Activated CD8-positive, alpha-beta memory T cell treated with anti-CD3 and anti-CD28 coated beads for 48 hours (primary cell): Measurements from ENCODE around the gene RSPO1.

ENCODE experiments used
- DNase-seq, 3 experiments: peaks; one replicate each; pipeline ENCODE4 v3.0.0-alpha.2; 2020; ENCODE audit warnings: low read depth in 2 of 3, low spot score in 2 of 3

RSPO1 gene

DNA sequence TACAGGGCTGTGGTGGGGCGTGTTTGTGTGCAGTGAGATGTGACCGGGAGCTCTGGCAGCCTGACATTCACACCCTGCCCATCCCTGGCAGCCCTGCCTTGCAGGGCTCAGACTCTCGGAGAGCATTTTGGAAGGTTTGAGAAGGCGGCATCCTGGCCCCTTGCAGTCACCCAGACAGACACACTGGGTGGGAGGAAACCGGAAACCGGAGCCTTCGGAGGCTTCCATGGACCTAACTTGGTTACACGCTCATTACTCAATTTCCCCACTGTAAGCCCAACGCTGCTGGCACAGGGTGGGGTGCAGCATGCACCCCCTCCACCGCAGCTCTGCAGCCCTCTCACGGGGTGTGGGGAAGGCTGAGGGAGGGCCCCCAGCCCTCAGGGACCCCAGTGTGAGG is 22.2 kb upstream of the RSPO1 start:
- no peak for DNase-seq

DNA sequence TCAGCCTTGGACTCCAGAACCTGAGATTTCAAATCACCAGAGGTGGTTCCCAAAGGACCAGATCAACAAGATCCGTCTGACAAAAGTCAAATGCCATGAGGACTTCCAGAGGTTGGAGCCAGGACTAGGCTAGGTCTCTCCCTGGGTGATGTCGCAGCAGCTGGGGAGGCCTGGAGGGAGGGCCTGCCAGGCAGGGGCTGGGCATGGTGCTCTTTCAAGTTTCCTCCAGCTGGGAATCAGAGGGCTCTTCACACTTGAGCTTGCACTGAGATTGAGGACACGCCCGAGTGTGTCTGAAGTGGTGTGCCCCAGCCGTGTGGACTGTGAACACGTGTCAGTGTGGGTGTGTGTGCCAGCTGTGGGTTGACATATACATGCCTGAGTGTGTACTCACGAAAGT is 21.3 kb upstream of the RSPO1 start:
- DNase-seq, result no peak

DNA sequence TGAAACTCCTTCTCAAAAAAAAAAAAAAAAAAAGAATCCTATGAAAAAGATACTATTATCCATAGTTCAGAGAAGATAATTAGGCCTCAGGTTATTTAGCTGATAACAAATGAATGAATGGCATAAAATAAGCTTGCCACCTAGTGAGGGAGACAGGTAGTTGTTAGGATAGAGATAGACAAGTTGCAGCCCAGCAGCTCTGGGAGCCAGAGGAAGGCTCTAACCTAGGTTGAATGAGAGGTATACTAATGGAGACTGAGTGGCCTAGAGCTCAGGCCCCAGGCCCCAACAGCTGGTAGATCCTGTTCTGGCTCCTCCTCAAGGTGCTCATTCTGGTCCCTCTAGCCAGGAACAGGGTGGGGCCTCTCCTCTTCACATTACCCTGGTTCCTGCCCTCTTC is 20.6 kb upstream of the RSPO1 start:
- DNase-seq, result no peak

DNA sequence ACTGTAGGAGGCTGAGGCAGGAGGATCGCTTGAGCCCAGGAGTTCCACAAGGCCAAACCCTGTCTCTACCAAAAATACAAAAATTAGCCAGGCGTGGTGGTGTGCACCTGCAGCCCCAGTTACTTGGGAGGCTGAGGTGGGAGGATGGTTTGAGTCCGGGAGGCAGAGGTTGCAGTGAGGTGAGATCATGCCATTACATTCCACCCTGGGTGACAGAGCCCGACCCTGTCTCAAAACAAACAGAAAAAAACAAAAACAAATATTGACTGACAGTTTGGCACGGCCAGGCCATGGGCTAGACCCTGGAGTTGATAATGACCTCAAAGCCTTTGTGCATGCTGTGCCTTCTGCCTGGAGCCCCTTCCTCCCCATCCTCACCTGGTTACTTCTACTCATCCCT is 19.2 kb upstream of the RSPO1 start:
- DNase-seq, result no peak

DNA sequence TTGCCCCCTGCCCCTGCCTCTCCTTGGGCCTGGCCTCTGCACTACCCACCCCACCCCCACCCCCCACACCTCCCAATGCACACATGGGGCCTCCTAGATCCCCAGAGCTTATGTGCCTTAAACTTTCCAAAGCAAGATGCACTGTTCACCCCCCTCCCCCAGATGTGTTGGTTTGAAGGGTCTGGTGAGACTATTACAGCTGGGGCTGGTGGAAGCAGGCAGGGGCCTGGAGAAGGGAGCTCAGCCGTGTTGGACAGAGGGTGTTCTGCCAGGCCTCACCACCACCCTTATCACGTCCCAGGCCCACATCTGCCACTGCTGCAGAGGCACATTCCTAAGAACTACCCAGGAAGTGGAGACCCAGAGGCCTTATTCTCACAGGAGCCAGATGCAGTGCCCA is 18.3 kb upstream of the RSPO1 start:
- no peak for DNase-seq

DNA sequence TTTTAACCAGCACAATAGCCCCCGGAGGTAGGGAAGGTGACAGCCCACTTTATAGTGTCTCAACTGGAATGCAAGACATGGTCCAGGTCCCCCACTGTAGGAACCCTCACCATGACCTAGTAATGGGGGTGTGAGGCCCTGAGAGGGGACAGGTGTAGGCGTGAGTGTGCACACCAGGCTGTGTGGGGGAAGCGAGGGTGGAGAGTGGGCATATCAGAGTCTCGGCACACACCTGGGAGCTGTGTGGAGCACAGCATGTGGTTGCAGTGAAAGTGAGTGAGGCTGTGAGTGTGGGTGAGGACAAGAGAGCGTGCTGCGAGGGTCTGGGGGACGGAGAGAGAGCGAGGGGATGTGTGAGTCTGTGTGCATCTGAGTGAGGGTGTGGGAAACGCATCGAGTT is 17.1 kb upstream of the RSPO1 start:
- DNase-seq, result no peak

DNA sequence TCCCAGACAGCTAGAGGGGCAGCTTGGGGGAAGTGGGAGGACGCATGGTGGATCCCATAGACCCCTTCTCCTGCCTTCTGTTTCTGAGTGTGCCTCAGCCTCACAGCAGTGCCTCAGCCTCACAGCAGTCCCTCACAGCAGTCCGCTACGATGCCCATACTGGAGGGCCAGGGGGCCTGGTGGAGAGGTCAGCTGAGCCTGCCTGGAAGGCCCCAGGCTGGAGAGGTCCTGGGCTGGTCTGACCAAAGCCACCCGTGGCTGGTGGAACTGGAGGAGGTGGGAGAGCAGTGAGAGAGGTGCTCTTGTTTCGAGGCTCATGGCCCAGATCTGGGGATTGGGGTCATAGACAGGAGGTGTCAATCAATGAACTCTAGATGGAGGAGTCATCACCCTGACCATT is 16.0 kb upstream of the RSPO1 start:
- DNase-seq, result no peak

DNA sequence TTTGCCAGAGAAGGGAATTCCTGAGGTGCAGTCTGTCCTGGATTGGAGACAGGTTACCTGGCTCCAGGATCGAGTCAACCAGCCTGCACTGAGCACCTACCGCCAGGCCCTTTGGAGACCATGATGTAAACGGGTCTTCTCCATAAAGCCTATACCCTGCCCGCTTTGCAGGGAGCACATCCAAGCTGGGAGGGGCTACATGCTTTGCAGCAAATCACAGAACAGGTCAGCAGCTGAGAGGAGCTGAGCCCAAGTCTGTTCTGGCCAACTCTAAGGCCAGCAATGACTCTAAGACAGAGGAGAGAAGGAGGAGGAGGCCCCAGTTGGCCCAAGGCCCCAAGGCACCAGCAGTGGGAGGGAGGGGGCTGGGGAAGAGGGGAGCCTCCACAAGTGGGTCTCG is 15.5 kb upstream of the RSPO1 start:
- DNase-seq, result no peak

DNA sequence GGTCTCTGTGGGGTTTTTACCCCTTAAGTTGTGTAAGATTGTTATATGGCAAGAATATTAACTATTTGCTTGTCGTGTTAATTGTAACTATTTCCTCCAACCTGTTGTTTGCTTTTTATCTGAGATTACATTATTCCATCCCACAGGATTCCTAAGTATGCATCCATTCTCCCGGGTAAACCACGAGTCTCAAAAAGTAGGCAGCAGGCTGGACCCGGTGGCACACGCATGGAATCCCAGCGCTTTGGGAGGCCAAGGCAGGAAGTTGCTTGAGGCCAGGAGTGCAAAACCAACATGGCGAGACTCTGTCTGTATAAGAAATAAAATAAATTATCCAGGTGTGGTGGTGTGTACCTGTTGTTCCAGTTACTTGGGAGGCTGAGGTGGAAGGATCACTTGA is 12.6 kb upstream of the RSPO1 start:
- no peak for DNase-seq

DNA sequence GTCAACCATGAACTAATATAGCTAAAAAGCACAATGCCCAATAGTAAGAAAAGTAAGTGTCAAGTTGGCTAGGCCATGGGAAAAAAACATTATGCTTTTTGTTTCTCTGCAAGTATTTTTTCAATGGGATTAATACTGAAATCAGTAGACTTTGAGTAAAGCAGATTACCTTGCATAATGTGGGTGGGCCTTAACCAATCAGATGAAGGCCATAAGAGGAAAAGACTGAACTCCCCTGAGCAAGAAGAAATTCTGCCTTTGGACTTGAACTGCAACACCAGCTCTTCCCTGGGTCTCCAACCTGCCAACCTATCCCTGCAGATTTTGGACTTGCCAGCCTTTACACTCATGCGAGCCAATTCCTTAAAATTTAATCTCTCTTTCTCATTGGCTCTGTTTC is 6.4 kb upstream of the RSPO1 start:
- no peak for DNase-seq

DNA sequence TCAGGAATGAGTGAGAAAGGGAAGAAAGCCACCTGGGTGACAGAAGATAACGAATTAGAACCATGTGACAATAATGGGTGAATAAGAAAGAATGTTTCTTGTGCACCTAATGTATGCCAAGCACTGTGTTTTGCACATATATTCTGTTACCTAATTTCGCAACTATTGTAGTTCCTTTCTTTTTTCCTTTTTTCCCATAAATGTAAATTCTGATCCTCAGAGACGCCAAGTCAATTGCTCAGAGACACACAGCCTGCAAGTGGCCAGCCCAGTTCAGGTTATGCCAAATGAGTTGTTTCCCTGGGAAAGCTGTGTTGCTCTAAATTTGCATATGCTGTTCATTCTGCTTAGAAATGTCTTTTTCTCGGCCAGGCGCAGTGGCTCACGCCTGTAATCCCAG is 1.7 kb upstream of the RSPO1 start:
- DNase-seq, result no peak

DNA sequence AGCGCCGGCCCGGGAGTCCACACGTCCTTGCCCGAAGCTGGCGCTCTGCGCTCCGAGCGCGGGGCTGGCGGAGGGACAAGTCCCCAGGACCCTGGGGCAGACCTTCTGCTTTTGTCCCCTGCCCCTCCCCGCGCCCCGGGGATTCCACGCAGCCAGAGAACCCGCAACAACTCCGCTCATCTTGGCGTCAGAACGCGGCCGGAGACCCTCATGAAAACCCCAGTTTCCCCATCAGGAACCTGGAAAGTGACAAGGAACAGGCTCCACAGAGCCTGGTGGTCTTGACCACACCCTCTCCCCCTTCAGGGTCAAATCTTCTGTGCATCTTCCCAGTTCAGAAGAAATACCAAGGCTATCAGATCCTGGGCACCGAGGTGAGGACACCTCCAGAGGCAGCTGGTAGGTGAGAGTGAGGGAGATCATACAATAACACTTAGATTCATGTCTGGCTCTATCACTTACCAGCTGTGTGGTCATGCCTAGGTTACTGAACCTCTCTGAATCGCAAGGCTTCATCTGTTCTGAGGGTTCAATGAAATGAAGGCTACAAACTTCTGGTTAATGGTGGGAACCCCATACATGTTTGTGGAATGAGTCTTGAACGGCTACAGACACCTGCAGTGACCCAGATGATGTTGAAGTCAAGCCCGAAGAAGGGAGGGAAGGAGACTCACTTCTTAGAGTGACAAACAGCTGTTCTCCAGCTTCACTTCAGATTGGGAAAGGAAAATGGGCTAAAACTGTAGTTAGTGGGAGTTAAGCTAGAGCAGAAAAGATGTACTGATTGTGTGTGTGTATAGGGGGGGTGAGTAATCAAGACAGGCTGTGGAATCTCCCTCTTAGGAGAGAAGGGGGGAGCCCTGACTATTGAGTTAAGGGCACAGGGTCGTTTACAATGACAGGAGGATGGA is 555 bp upstream of the RSPO1 start:
- no peak for DNase-seq

DNA sequence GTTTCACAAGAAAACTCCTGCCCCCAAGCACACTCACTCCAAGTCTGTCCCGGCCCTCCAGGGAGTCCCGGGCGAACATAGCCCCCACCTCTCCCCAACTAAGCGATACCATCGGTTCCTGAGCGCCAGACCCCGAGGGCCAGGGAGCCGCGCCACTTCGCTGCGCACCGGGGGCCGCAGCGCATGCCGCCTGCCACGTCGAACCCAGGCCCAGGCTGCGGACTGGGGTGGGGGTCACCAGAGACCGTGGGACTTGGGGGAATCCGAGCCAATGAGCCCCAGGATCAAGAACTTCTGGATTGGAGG is 801 bp downstream of the RSPO1 start:
- no peak for DNase-seq

DNA sequence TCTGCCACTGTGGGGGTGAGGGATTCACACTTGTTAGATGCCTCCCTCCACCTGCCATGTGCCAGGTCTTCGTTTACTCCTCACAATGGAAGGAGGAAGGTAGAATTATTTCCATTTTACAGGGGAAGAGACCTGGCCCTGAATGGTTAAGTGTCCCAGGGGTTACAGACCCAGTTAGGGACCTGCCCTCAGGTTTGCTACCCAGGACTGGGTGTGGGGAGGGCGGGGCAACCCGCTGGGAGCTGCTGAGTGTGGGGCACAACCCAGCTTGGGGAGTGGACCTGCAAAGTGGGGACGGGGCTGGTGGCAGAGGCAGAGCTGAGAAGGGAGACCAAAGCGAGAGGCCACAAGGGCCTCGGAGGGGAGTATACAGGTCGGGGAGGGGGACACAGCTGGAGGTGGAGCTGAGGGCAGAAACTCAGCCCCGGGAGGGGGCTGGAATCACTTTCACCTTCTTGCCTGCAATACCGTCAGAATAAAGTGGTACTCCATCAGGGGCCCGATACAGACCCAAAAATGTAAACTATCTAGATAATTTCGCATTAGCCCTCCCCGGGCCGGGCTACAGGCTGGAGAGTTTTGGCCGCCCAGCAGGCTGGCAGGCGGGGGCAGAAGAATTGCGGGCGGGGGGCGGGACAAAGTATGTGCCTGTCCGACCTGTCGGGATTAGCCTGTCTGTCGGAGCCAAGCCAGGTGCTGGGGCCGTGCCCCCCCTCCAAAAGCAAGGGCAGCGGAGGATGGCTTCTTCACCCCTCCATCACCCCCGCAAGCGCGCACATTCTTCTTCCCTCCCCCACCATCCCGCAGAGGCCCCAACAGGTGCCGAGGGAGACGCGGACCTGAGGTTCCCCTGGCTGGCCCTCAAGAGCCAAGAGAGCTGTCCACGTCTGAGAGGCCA is 1.4 kb downstream of the RSPO1 start:
- no peak for DNase-seq

DNA sequence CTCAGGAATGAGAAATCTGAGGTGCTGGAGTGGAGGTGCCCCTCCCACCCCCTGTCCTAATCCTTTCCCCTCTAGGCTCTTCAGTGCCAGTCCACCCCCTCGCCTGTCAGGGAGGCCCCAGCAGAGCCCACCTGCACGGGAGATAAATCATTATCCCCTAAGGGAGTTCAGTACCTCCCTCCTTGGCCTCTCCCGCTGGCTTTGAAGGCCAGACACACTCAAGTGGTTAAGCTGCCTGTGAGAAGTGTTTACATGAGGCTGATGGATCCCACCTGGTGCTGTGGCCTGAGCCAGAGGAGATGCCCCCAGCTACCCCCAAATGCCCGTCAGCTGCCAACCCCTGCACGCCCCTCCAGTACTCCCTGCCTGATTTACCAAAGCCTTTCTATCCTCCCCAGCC is 3.7 kb downstream of the RSPO1 start:
- no peak for DNase-seq

DNA sequence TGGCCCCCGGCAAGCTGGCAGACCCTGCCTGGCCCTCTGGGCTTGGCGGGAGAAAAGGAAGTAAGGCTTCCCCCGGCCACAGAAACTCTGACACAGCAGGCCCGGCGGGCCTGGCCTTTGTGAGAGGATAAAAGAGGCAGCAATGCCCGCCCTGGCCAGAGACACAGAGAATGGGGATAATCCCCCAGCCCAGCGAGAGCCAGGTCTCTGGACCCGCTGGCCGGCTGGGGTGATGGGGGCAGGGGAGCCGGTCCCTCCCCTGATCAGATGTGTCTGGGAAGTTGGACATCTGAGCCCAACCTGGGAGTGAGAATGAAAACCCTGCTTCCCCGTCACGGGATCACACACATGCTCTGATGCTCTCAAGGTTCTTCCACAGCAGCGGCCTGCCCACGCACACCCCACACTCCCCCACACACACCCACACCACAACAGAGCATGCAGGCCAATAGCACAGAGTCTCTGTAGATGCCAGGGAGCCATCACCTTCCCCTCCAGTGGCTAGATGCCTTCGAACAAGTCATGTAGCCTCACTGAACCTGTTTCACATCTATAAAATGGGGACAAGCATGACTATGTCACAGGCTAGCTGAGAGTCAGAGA is 4.2 kb downstream of the RSPO1 start:
- DNase-seq, result no peak

DNA sequence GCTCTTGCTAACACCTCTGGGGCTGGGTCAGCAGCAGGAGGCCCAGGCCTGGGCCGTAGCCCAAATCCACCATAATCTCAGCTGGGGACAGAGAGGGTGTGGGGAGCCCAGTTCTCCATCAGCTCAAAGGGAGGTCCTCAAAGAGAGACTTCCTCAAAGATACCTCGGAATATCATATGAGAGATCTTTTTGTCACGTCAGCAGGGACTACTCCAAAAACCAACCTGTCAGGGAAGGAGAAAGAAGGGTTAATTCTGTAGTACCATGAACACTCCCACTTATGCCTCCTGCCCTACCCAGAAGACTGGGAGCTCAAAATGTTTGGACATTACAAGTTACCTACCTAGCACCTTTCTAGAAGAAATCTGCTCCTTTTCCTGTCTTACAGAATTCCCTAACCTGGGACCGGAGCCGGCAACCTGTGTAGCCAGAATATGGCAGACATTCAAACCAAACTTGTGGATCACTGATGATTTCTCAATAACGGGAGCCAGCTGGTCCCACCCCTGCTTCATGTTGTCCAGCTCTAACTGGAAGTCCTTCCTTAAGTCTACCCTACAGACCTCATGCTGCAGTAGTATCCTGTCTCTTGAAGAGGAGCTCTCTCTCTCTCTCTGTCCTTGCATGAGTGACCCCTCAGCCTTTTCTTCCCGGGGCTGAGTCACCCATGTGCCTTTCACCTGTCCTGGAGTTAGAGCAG is 4.8 kb downstream of the RSPO1 start:
- DNase-seq, result no peak

DNA sequence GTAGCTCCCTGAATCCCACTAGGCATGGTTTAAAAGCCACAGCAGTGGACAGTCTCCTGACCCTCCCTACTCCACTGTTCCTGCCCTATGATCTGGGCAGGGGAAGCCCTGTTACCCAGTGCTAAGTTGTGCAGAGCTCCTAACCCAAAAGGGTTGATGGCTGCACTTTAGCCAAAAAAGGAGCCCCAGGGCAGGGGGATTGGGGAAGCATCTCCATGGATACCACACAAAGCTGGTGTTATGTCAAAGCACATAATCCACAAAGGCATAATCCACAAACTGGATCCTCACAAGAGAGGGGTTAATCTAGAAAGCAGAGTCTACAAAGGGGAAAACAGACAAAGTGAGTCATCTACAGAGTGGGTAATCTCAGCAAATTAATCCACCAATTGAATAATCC is 5.7 kb downstream of the RSPO1 start:
- DNase-seq, result no peak

DNA sequence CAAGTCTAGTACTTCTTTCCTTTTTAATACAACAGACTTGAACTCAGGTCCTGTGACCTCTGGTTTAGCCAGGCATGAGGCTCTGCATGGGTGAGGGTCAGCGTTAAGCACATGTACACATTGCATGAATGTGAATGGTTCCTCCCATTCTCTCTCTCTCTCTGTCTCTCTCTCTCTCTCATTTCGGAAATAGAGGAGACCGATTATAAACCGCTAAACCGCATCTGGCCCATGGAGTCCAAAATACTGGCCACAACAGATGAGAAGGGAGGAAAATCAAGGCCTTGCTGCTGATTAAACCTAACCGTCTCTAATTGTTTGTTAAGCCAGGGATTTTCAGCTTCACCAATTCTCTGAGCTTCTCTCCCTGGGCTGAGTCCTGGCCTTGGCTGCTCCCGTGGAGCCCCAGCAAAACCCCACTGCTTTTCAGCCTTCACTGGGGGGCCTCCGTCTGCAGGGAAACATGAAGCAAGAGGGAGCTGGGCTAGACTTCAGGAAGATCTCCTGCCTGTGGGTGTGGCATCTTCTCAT is 6.6 kb downstream of the RSPO1 start:
- no peak for DNase-seq

DNA sequence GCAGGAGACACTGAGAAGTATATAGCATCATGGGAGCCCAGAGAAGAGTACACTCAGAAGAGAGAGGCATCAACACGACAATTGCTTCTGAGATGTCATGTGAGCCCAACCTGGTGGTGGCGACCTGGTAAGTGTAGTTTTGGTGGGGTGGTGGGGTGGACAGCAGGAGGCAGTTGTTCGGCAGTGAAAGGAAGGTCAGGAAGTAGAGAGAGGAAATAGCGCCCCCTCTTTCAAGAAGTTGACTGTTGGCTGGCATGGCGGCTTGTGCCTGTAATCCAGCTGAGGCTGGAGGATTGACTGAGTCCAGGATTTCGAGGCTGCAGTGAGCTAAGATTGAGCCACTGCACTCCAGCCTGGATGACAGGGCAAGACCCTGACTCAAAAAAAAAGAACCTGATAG is 12.6 kb downstream of the RSPO1 start:
- no peak for DNase-seq

DNA sequence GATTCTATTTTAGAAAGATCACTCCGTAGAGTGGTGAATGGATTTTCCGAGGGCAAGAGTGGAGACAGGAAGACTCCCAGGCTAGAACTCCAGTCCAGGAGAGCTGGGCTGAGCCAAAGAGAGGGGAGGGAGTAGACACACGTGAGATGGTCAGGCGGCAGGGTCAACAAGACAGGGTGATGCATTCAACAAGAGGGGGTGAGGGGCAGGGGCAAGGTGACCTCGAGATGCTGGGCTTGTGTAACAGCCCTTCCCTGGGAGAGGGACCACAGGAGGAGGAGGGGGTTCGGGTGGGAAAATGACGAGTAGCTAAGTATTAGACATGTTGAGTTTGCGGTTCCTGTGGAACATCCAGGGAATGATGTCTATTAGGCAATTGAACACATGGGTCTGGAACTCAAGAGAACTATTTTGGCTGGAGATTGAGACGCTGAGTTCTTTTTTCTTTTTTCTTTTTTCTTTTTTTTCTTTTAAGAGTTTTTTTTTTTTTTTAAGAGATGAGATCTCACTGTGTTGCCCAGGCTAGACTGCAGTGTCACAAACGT is 13.3 kb downstream of the RSPO1 start:
- DNase-seq, result no peak
